ENCODE results near the gene CCDC172. TPM values are rescaled to one million over a fixed set of nuclear protein-coding genes. Genes with fewer than 3 reads are reported as not detected.
A peak's percentile ranks its signal among the peaks of the same experiment; 100 is the strongest.

CCDC172 gene
- total RNA-seq, 4 donors from 2014 or later, result not detected

DNA sequence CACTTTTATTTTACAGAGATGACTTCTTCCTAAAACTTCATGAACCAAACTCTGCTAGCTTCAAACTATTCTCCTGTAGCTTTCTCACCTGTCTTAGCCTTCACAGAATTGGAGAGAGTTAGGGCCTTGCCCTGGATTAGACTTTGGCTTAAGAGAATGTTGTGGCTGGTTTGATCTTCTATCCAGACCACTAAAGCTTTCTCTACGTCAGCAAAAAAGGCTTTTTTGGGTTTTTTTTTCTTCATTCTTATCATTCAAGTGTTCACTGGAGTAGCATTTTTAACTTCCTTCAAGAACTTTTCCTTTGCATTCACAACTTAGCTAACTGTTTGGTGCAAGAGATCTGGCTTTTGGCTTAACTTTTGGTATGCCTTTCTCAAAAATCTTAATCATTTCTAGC lies 19.3 kb upstream of the CCDC172 start:
- H3K9me3 ChIP-seq, result no peaks in the 10 kb centered on the region
- H3K4me1 ChIP-seq, result no peaks in the 10 kb centered on the region
- TF ChIP-seq, protein P1, sequence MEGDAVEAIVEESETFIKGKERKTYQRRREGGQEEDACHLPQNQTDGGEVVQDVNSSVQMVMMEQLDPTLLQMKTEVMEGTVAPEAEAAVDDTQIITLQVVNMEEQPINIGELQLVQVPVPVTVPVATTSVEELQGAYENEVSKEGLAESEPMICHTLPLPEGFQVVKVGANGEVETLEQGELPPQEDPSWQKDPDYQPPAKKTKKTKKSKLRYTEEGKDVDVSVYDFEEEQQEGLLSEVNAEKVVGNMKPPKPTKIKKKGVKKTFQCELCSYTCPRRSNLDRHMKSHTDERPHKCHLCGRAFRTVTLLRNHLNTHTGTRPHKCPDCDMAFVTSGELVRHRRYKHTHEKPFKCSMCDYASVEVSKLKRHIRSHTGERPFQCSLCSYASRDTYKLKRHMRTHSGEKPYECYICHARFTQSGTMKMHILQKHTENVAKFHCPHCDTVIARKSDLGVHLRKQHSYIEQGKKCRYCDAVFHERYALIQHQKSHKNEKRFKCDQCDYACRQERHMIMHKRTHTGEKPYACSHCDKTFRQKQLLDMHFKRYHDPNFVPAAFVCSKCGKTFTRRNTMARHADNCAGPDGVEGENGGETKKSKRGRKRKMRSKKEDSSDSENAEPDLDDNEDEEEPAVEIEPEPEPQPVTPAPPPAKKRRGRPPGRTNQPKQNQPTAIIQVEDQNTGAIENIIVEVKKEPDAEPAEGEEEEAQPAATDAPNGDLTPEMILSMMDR (IDR thresholded peaks at IDR 0.05), result no peak
- TF ChIP-seq EP300 (IDR thresholded peaks at IDR 0.05), result no peak
- TF ChIP-seq POLR2A (IDR thresholded peaks at IDR 0.05), result no peak
- H3K36me3 ChIP-seq, result no peaks in the 10 kb centered on the region
- 60 to 76% methylated on average over 1 of the region's 1 CpG for WGBS, 2 donors
- no peak for DNase-seq (ENCODE audit: low spot score in 2 of 2)
- H3K27ac ChIP-seq, result no peak overlapping the region
- no peaks in the 10 kb centered on the region for H3K27me3 ChIP-seq
- no peak overlapping the region for H3K4me3 ChIP-seq

DNA sequence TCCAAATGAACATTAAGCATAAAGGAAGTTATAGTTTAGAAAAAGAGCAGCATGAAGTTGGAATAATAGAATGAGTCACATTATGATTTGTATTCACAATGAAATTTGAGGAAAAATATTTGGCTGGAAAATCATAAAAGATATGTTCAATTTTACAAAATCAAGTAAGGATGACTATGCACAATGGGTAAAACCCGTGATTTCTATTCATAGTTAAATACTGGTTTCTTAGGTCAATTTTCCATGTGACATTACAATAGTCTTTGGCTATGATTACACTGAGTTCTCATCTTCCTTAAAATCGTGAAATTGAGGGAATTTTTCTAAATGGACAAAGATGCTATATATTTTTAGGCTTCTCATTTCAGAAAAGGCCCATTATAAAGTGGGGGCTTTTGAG lies 17.4 kb upstream of the CCDC172 start:
- 58 to 61% methylated on average over 2 of the region's 2 CpGs for WGBS, 2 donors
- Histone ChIP-seq H3K9me3 (no peaks in the 10 kb centered on the region), H3K4me1 (no peaks in the 10 kb centered on the region), H3K36me3 (no peaks in the 10 kb centered on the region), H3K4me3 (no peak overlapping the region), H3K27me3 (no peaks in the 10 kb centered on the region), H3K27ac (no peak overlapping the region)
- no peak for DNase-seq (ENCODE audit: low spot score in 2 of 2)
- TF ChIP-seq POLR2A (IDR thresholded peaks at IDR 0.05) (no peak), EP300 (IDR thresholded peaks at IDR 0.05) (no peak)
- TF ChIP-seq, protein P1 (IDR thresholded peaks at IDR 0.05), result no peak

DNA sequence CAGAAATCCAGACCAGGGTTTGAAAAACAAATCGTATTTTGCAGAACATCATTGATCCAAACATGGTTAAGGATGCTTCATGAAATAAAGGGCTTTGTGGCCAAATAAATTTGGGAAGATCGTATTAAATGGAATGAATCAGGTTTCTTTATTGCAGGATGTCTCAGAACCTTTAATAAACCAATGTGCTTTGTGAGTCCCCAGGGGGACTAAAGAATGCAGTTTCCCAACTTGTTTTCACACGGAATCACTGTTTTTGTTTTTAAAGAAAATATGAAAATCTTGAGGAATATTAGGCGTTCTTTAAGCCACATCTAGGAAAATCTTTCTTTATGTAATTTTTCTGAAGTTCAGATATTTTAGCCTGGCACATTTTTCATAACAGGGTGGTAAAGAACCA lies 16.8 kb upstream of the CCDC172 start:
- Histone ChIP-seq H3K36me3 (no peaks in the 10 kb centered on the region), H3K4me1 (no peaks in the 10 kb centered on the region), H3K4me3 (no peak overlapping the region), H3K9me3 (no peaks in the 10 kb centered on the region), H3K27ac (peak overlapping the region in 1 of 4 donors; percentile 9), H3K27me3 (no peaks in the 10 kb centered on the region)
- DNase-seq (ENCODE audit: low spot score in 2 of 2), result peak in 1 of 2 donors; percentile 16
- 48 to 64% methylated on average over 4 of the region's 4 CpGs for WGBS, 2 donors
- no peak for TF ChIP-seq POLR2A (IDR thresholded peaks at IDR 0.05)
- TF ChIP-seq EP300 (IDR thresholded peaks at IDR 0.05), result peak in 1 of 2 donors; percentile 28

DNA sequence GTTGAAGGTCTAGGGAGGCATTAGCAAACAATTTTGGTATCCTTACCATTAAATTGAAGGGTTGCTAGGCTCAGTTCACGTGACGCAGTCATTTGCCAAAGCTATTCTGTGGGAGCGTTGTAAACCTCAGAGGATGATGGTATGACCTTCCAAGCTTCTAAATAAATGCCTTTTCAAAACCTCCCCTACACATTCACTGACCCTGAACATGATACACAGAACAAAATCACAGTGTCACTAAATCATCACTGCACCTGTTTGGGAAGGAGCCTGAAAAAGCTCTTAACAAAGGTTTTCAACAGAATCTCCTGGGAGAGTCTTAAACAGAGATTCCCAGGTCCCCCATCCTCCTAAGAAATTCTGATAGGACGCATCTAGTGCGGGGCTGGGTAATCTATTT lies 13.2 kb upstream of the CCDC172 start:
- H3K36me3 ChIP-seq, result no peaks in the 10 kb centered on the region
- no peaks in the 10 kb centered on the region for H3K9me3 ChIP-seq
- WGBS, 2 donors, result 94 to 98% methylated on average over 5 of the region's 5 CpGs
- no peaks in the 10 kb centered on the region for H3K27me3 ChIP-seq
- no peaks in the 10 kb centered on the region for H3K4me1 ChIP-seq
- no peak overlapping the region for H3K4me3 ChIP-seq
- DNase-seq (ENCODE audit: low spot score in 2 of 2), result no peak
- TF ChIP-seq, protein P1 (IDR thresholded peaks at IDR 0.05), result no peak
- TF ChIP-seq POLR2A (IDR thresholded peaks at IDR 0.05), result no peak
- no peak for TF ChIP-seq EP300 (IDR thresholded peaks at IDR 0.05)
- no peak overlapping the region for H3K27ac ChIP-seq

DNA sequence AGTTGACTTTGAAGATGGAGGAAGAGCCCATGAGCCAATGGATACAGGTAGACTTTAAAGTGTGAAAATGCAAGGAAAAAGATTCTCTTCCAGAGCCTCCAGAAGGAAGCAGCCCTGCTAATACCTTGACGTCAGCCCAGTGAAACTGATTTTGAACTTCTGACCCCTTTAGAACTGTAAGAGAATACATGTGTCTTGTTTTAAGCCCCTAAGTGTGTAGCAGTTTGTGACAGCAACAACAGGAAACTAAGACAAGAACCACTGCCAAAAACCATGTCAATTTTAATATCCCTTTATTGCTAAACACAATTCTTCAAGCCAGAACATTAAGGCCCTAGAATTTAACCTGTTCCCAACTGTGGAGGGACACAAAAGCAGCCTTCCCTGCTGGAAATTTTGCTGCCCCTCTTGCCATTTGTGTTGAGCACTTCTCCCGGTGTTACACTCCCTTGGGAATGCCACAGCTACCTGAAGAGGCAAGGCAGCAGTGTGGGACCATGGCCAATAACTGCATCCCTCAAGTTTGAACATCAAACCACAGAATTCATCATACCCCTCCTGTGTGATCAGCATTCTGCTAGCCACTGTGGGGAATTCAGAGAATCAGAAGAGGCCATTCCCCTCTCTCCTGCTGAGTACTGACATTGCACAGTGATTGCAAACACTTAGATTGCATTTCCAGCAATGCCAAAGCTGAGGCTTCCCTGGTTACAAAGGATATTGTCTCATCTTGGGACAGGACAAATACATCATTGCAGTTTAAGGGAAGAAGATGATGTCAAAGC lies 12.3 kb upstream of the CCDC172 start:
- no peak for DNase-seq (ENCODE audit: low spot score in 2 of 2)
- 56 to 71% methylated on average over 2 of the region's 2 CpGs for WGBS, 2 donors
- Histone ChIP-seq H3K27ac (no peak overlapping the region), H3K36me3 (no peaks in the 10 kb centered on the region), H3K9me3 (no peaks in the 10 kb centered on the region), H3K27me3 (no peaks in the 10 kb centered on the region), H3K4me3 (no peak overlapping the region), H3K4me1 (no peaks in the 10 kb centered on the region)
- TF ChIP-seq EP300 (IDR thresholded peaks at IDR 0.05) (no peak), POLR2A (IDR thresholded peaks at IDR 0.05) (no peak)
- TF ChIP-seq, protein P1 (IDR thresholded peaks at IDR 0.05), result no peak

All from tibial nerve (tissue), 4 donors.